ENCODE results near the gene OR9Q2. TPM values are rescaled to one million over a fixed set of nuclear protein-coding genes. Genes with fewer than 3 reads are reported as not detected.

OR9Q2 gene
- total RNA-seq, 1 donor from 2014 or later = under 0.01 TPM

Other genes with a start within 250 kb of the OR9Q2 start
- not detected for gene OR9Q1, start 165.2 kb upstream of the OR9Q2 start, total RNA-seq
- gene OR6Q1, start 158.1 kb upstream of the OR9Q2 start, total RNA-seq = not detected
- gene OR9I1, start 63.5 kb upstream of the OR9Q2 start, total RNA-seq = not detected
- not detected for gene OR1S2, start 15.1 kb downstream of the OR9Q2 start, total RNA-seq
- not detected for gene OR1S1, start 23.6 kb downstream of the OR9Q2 start, total RNA-seq
- not detected for gene OR10Q1, start 39.8 kb downstream of the OR9Q2 start, total RNA-seq
- gene OR10W1, start 79.2 kb downstream of the OR9Q2 start, total RNA-seq = not detected
- not detected for gene OR5B17, start 170.0 kb downstream of the OR9Q2 start, total RNA-seq
- gene OR5B3, start 217.8 kb downstream of the OR9Q2 start, total RNA-seq = not detected
- not detected for gene OR5B2, start 239.1 kb downstream of the OR9Q2 start, total RNA-seq